NCI-H345 treated with DMSO at 0.1 percent for 48 hours (cell line): ENCODE measurements around the gene ERC2.

Source experiments
- DNase-seq: peaks from one replicate; lab custom pipeline; 2025; ENCODE audit not compliant: unreplicated experiment; lab: John Stamatoyannopoulos, UW

Gene ERC2

GRCh38 chr3:55469957-55470526, 998.2 kb downstream of the ERC2 start:
- no peak for DNase-seq

DNA sequence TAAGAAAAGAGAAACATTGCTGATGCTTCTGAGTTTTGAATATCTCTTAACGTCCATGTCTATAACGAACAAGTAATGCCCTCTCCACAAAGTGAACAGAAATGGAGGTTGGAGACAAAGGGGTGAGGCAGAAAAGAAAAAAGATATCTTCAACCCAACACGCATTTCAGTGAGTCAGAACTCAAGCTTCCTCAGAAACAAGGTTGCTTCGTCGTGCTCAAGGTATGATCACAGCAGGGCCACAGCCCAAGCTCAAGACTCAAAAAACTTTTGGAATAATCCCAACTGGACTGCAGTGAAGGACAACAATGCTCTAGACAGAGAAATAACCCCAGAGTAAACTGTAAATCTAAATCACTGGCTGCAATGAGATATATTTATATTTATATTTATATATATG, 1000.0 kb downstream of the ERC2 start:
- no peak for DNase-seq

DNA sequence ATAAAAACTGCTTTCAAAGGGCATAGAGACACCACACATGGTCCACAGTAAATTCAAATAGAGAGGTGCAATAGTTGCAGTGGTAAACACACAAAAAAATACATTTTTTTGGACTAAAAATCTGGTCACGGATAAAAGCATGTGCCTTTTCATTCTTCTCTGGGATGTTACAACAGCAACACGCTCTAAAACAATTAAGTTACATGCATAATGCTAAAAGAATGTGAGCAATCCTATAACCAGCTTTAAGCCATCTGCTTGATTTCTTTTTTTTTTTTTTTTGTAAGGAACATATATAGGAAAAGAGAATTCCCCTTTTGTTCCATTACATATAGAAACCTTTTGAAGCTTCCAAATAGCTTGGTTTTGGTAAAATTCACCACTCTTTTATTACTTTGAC, 1001.2 kb downstream of the ERC2 start:
- no peak for DNase-seq

DNA sequence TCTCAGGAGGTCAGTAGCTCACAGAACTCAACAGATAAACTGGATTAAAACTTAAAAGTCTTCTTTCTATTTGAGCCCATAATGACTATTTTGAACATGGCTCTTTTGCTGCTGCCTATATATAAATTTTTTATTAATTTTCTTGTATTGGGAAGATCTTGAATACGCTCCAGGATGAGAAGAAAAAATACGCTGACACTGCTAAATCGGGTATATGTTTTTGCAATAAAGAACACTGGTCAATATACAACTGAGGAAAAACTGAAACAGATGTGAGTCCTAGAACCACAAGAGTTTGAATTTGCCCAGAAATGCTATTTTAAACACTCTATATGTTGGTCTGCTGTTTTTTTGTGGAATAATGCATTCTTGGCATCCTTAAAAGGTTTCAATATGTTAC, 1001.7 kb downstream of the ERC2 start:
- no peak for DNase-seq

DNA sequence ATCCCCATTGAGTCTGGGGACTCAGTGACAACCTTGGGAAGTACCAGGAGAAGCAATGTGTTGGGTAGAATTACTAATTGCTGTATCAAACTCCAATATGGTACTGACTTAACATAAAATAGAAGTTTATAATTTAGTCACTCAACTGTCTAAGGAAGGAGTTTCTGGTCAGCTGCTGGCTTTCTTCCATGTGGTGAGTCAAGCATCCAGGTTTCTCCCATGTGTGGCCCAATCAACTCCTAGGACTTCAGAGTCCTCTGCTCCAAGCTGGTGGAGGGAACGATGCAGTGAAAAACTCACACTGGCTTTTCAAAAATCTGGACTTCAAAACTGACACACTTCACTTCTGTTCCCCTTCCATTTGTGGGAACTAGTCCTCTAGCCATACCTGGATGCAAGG, 1006.4 kb downstream of the ERC2 start:
- no peak for DNase-seq

DNA sequence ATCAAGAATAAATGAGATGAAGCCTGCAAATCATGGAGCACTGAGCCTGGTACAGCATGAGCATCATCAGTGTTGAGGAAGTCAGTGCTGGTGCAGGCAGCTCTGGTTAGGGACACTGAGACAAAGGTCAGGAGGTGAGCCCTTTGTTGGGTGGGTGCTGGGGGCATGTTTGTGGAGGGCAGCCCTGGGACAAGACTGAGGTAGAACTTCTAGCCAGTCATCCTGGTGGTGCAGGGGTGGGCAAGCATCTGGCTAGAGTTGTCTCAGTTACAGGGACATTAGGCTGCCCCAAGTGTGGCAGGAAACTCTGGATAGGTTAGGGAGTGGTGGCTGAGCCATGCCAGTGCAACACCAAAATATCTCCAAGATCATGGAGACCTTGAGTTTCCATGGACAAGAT, 1008.4 kb downstream of the ERC2 start:
- no peak for DNase-seq
